Neural progenitor cell (in vitro differentiated cells): ENCODE results near the gene SETD2.
A peak's percentile ranks its signal among the peaks of the same experiment; 100 is the strongest.

Experiments used
- CTCF ChIP-seq: fragments of 200-600 bp; sonication (generic); IDR thresholded peaks from 2 replicates; pipeline ENCODE4 v1.5.1; 2017; ENCODE audit warnings: antibody characterized with exemption, mild to moderate bottlenecking
- EZH2 ChIP-seq: fragments of 200-600 bp; sonication (generic); IDR thresholded peaks from 2 replicates; pipeline ENCODE4 v1.6.1; 2017; ENCODE audit warnings: antibody characterized with exemption, mild to moderate bottlenecking, moderate library complexity
- EZH2phosphoT487 ChIP-seq: fragments of 200-600 bp; sonication (generic); IDR thresholded peaks from 2 replicates; pipeline ENCODE4 v1.6.1; 2017; ENCODE audit warnings: antibody characterized with exemption

DNA sequence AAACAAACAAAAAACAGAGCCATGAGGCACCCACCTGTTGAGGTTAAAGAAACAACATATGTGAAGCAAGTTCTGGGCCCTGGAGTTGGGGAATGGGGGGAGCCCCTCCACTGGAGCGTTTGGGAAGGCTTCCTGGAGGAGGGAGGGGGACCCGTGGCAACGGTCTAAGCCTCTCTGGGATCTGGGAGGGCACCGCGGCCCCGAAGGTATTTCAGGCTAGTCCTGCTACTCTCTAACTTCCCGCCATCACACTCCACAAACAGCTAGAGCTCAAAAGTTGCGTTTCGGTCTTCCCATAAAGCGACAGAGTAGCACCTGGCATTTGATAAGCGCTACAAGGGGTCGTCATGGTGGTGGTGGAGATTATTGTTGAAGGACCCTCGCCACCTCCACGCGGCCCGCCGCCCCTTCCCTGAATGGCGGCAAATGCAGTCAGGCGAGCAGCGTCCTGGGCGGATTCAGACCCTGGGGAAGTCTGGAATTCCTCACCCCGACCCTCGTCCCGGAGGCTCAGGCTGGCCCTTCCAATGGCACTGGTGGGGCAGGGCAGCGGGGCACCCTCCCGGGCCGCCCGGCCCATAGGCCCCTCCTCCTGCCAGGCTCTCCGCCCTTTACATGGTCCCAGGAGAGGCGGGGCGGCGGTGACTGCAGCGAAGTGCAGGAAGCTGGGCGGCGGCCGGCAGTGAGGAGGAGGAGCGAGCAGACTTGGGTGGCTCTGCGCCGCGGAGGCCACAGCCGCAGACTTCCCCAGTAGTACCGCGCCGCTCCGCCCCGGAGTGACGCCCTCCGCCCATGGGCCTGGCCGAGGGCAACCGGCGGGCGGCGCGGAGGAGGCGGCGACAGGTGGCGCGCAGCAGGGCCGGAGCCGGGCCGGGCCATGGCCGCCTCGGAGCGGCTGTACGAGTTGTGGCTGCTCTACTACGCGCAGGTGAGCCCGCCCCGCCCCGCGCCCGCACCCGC, 184.6 kb downstream of the SETD2 start, which contains the start of gene NBEAL2:
- TF ChIP-seq CTCF = no peak
- TF ChIP-seq EZH2phosphoT487 = no peak
- peak; percentile 24 for TF ChIP-seq EZH2
